Measurements from ENCODE around the gene AOPEP. TPM values are rescaled to one million over a fixed set of nuclear protein-coding genes. Genes with fewer than 3 reads are reported as not detected.
A peak's percentile ranks its signal among the peaks of the same experiment; 100 is the strongest.

AOPEP gene
- total RNA-seq, 4 donors from 2014 or later, result 56.5 to 160 (median 103) TPM

DNA sequence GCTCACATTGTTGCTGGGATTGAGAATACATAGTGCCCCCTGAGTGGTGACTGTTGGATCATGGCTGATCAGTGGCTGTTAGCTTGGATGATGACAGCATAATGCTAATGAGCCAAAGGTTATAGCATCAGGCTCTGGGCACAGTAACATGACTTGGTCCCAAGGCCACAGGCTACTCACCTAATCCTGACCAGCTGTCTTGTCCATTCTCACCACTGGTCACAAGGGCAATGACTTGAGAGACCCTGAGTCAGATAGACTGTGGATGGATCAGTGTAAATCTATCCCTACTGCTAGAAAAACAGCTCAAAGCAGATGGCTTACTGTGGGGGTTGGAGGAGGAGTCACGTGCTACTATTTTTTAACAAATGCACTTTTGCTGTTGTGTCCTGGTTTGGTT, 74.7 kb downstream of the AOPEP start:
- intact Hi-C loops (cut with DNase I; ENCODE audit: low total_unique reads) (loop anchor here (5.0 kb wide), 1 partner anchor 121 kb away; no protein-coding TSS in a partner anchor), in situ Hi-C loops (cut with MboI; ENCODE audit: low sequenced_read_pairs in 4 of 4) (no loop called here)
- no peaks in the 10 kb centered on the region for H3K9me3 ChIP-seq
- peaks cover 46 to 54% of the 10 kb centered on the region in 2 donors for H3K4me1 ChIP-seq
- no peaks in the 10 kb centered on the region for H3K27me3 ChIP-seq
- H3K4me3 ChIP-seq, result no peak overlapping the region
- DNase-seq (peak in 1 of 2 donors; percentile 38), ATAC-seq (peak; percentile 55 to 76)
- no peaks in the 10 kb centered on the region for H3K36me3 ChIP-seq
- peak overlapping the region; percentile 44 to 66 (median 56) for H3K27ac ChIP-seq
- TF ChIP-seq, protein P1, sequence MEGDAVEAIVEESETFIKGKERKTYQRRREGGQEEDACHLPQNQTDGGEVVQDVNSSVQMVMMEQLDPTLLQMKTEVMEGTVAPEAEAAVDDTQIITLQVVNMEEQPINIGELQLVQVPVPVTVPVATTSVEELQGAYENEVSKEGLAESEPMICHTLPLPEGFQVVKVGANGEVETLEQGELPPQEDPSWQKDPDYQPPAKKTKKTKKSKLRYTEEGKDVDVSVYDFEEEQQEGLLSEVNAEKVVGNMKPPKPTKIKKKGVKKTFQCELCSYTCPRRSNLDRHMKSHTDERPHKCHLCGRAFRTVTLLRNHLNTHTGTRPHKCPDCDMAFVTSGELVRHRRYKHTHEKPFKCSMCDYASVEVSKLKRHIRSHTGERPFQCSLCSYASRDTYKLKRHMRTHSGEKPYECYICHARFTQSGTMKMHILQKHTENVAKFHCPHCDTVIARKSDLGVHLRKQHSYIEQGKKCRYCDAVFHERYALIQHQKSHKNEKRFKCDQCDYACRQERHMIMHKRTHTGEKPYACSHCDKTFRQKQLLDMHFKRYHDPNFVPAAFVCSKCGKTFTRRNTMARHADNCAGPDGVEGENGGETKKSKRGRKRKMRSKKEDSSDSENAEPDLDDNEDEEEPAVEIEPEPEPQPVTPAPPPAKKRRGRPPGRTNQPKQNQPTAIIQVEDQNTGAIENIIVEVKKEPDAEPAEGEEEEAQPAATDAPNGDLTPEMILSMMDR (IDR thresholded peaks at IDR 0.05 in 4 of 5, conservative IDR thresholded peaks at IDR 0.05 in 1 of 5), result no peak
- TF ChIP-seq POLR2A (IDR thresholded peaks at IDR 0.05), result no peak

DNA sequence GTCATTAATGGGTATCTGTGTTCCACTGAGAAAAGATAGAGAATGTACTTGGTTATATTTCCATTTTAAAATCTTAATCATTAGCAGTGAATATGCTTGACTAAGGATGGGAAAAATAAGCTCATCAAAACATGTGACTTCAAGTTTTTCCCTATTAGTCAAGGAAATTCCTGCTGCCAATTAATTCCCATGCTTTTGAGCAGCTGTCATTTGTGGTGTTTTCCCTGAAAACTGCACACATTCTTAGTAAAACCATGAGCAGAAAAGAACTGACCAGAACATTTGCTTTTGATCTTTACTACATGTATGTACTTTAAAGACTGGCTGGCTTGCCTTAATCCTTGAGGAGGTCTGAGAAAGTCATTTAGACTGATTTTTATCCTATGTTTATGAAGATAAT, 75.2 kb downstream of the AOPEP start:
- DNase-seq (no peak), ATAC-seq (no peak)
- no peaks in the 10 kb centered on the region for H3K36me3 ChIP-seq
- H3K27me3 ChIP-seq, result no peaks in the 10 kb centered on the region
- peak overlapping the region; percentile 44 to 66 (median 56) for H3K27ac ChIP-seq
- TF ChIP-seq, protein P1 (IDR thresholded peaks at IDR 0.05 in 4 of 5, conservative IDR thresholded peaks at IDR 0.05 in 1 of 5), result no peak
- TF ChIP-seq POLR2A (IDR thresholded peaks at IDR 0.05), result no peak
- H3K9me3 ChIP-seq, result no peaks in the 10 kb centered on the region
- peaks cover 50 to 58% of the 10 kb centered on the region in 2 donors for H3K4me1 ChIP-seq
- in situ Hi-C loops (cut with MboI; ENCODE audit: low sequenced_read_pairs in 4 of 4) (no loop called here), intact Hi-C loops (cut with DNase I; ENCODE audit: low total_unique reads) (loop anchor here (5.0 kb wide), 1 partner anchor 121 kb away; no protein-coding TSS in a partner anchor)
- no peak overlapping the region for H3K4me3 ChIP-seq

DNA sequence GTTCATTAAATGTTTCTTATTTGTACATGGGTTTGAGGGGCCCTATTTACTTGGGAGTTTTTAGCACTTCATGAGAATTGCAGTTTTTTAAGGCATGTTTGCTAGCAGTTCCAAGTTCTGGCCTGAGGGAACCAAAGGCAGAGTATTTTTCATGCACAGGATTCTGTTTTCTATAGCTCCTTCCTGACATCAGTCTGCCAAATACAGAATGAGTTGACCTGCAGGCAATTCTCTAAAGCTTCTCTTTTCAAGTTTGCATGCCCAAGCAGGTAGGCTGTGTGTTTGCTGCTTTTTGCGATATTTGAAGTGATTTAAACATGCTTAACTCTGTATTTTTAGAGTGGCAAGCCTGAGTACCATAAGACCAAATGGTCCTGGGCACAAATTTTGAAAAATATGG, 75.8 kb downstream of the AOPEP start:
- ATAC-seq (no peak), DNase-seq (no peak)
- H3K4me1 ChIP-seq, result peaks cover 56 to 64% of the 10 kb centered on the region in 2 donors
- no peaks in the 10 kb centered on the region for H3K9me3 ChIP-seq
- H3K27me3 ChIP-seq, result no peaks in the 10 kb centered on the region
- peak overlapping the region in 3 of 4 donors; percentile 5 to 66 (median 44) for H3K27ac ChIP-seq
- H3K36me3 ChIP-seq, result no peaks in the 10 kb centered on the region
- no peak overlapping the region for H3K4me3 ChIP-seq
- in situ Hi-C loops (cut with MboI; ENCODE audit: low sequenced_read_pairs in 4 of 4) (no loop called here), intact Hi-C loops (cut with DNase I; ENCODE audit: low total_unique reads) (loop anchor here (5.0 kb wide), 1 partner anchor 120 kb away; no protein-coding TSS in a partner anchor)
- TF ChIP-seq POLR2A (IDR thresholded peaks at IDR 0.05), result no peak
- TF ChIP-seq, protein P1 (IDR thresholded peaks at IDR 0.05 in 4 of 5, conservative IDR thresholded peaks at IDR 0.05 in 1 of 5), result no peak

DNA sequence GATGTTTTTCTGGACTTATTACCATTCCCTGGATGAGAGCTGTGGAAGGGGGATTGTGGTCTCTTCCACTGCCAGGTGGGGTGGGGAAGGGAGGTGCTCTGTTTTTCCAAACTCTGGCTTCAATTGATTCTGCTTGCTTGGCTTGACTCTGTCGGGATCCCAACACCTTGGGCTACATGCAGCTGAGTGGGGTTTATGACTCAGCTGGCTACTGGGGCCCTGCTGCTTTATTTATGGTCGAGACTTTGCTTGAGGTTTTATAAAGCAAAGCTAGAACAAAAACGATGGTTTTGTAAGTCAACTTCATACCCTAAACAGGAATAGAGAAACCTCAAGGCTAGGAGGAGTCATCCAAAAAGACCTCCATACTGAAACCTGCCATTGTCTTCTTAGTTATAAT, 76.3 kb downstream of the AOPEP start:
- ATAC-seq (no peak), DNase-seq (no peak)
- no peaks in the 10 kb centered on the region for H3K27me3 ChIP-seq
- in situ Hi-C loops (cut with MboI; ENCODE audit: low sequenced_read_pairs in 4 of 4), result no loop called here
- H3K27ac ChIP-seq, result peak overlapping the region in 2 of 4 donors; percentile 5 to 24
- H3K36me3 ChIP-seq, result no peaks in the 10 kb centered on the region
- TF ChIP-seq, protein P1 (IDR thresholded peaks at IDR 0.05 in 4 of 5, conservative IDR thresholded peaks at IDR 0.05 in 1 of 5), result no peak
- no peak for TF ChIP-seq POLR2A (IDR thresholded peaks at IDR 0.05)
- H3K9me3 ChIP-seq, result no peaks in the 10 kb centered on the region
- intact Hi-C loops (cut with DNase I; ENCODE audit: low total_unique reads), result loop anchor here (5.0 kb wide), 1 partner anchor 120 kb away; no protein-coding TSS in a partner anchor
- no peak overlapping the region for H3K4me3 ChIP-seq
- peaks cover 61 to 65% of the 10 kb centered on the region in 2 donors for H3K4me1 ChIP-seq

DNA sequence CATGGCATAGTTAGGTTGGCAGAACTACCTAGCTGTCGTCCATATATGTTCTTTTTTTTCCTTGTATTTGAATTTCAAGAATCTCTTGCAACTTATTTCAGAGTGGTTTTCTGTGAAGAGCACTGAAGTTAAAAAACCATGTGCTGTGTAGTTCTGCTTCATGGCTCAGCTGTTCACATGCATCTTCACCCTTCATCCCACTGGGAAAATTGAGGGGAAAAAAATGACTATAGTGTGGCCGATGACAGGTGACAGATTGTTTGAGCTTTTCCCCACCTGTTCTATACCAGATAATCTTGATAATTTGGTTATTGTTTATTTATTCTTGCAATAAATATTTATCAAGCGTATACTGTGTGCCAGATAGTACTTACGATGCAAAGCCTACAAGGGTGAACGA, 77.8 kb downstream of the AOPEP start:
- Histone ChIP-seq H3K27me3 (no peaks in the 10 kb centered on the region), H3K4me1 (peaks cover 73 to 80% of the 10 kb centered on the region in 2 donors), H3K36me3 (no peaks in the 10 kb centered on the region), H3K4me3 (no peak overlapping the region), H3K9me3 (no peaks in the 10 kb centered on the region), H3K27ac (no peak overlapping the region)
- intact Hi-C loops (cut with DNase I; ENCODE audit: low total_unique reads), result loop anchor here (2.0 to 5.0 kb wide), 2 partner anchors 60 to 118 kb away; no protein-coding TSS in a partner anchor
- ATAC-seq (no peak), DNase-seq (no peak)
- TF ChIP-seq, protein P1 (IDR thresholded peaks at IDR 0.05 in 4 of 5, conservative IDR thresholded peaks at IDR 0.05 in 1 of 5), result no peak
- TF ChIP-seq POLR2A (IDR thresholded peaks at IDR 0.05), result no peak
- in situ Hi-C loops (cut with MboI; ENCODE audit: low sequenced_read_pairs in 4 of 4), result no loop called here
